HG03066 (cell line): ENCODE results near the gene RASL11B.

Experiments
- ATAC-seq: cut with Tn5 transposase; IDR thresholded peaks from one replicate; pipeline ENCODE4 v1.9.1; 2021; ENCODE audit warnings: low read depth; ENCODE audit not compliant: unreplicated experiment

The RASL11B gene

DNA sequence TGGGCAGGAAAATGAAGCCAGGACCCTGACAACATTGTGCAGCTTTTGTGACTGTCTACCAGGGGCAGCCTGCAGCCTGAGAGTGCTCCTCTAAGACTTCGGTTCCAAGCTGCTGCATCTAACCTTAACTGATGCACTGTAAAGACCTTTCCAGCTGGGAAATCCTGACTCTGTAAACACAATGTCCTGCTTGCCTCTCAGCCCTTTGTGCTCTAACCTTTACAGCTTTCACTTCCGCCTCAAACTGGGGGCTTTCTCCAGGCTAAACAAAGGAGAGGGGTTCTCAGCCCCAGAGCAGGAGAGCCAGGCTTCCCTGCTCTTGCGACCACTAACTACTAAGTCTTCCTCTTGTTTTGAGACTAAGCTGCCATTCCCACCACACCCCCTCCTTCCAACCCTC is 19.3 kb upstream of the RASL11B start:
- ATAC-seq: no peak

GRCh38 chr4:52843351-52843750 is 18.8 kb upstream of the RASL11B start:
- no peak for ATAC-seq

- ATAC-seq: no peak
These were observed 18.2 kb upstream of the RASL11B start for GRCh38 chr4:52843958-52844357.

DNA sequence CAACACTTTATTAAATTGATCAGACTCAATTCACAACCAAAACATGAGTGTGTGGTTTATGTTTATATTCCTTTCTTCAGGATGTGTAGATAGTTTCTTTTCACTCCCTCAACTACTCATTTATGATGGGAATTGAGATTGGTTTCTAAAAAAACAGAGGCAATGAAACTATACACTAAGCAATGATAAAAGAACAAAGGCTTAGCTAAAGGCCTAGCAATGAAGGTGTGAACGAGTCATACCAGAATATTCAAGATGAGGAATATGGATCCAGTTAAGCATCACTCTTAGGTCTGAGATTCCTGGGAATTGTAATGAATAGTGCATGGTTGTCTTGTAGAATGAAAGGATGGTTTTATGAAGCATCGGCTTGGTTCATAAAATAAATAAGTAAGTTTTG is 17.5 kb upstream of the RASL11B start:
- ATAC-seq: no peak

- ATAC-seq: no peak
These were observed 15.6 kb upstream of the RASL11B start for GRCh38 chr4:52846502-52846901.

DNA sequence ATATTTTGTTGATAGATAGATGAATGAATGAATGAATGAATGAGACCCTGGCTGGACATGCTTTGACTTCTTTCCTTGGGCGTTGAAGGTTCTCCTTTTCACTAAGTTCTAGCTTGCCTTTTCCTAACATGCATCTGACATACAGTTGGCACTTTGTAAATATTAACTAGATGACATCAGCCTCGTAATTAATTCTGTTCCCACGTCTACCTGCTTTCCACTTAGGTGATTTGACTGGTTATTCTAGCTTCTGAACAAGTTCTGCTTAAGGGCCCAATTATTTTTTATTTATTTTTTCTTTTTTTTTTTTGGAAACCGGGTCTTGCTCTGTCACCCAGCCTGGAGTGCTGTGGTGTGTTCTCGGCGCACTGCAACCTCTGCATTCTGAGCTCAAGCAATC is 13.9 kb upstream of the RASL11B start:
- ATAC-seq: no peak

DNA sequence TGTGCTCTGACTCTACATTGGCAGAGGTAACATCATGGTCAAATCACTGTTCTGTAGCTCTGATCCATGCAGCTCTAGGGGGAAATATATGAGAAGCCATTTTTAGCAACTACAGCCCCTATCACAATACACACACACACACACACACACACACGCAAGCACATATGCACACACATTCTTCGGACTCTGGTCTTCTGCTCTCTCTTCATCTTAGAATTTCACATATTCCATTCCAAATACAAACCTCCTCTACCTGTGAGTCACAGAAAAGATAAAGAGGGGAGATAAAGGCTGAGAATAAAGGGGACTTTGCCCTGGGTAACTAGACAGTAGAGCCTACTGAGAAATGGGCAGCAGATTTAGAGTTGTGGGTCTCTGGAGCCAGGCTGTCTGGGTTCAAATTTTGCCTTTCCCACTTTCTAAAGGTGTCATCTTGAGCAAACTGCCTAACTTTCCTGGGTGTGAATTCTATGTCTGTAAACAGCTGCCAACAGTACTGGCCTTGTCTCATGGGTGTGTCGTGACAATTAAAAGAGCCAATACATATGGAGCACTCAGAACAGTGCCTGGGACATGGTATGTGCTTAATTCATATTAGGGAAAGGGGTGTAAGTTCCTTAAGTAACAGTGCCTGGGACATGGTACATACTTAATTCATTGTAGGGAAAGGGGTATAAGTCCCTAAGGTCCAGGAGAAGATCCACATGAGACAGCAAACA is 11.6 kb upstream of the RASL11B start:
- no peak for ATAC-seq

- ATAC-seq: no peak
These were observed 10.1 kb upstream of the RASL11B start for GRCh38 chr4:52852041-52852440.

GRCh38 chr4:52852711-52853110 is 9.4 kb upstream of the RASL11B start:
- no peak for ATAC-seq

DNA sequence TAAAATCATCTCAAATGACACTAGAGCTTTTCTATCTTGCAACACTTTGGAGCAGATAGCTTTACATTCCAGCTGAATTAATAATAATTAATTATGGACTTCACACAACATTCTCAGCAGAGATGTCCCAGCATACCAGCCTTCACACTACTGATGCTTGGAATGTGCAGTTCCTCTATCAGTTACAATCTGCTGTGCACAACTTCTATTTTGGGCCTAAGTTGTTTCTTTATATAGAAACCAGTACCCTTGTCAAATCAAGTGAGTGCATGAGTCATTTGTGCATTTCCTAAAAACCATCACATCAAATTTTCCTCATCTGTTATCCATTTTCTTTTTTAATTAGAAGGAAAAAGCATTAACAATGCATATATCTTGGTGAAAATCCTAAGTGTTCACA is 8.8 kb upstream of the RASL11B start:
- no peak for ATAC-seq

DNA sequence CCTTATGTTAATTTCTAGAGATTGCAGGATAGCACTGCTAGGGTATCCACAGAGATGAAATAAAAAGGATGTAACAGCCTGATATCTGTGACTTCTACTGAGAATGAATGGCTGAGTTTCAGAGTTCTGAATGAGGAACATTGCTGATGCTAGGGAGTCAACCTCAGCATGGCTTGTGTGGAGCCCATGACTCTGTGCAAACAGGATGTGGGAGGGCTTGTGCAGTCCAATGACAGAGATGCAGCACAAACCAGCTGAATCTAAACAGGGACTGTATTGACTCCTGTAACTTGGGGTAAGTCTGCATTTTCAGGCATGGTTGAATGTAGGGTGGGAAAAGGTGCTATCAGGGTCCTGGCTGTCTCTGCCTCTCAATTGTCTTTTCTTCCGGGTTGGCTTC is 5.3 kb upstream of the RASL11B start:
- ATAC-seq: no peak

- ATAC-seq: no peak
These were observed 1.8 kb upstream of the RASL11B start for GRCh38 chr4:52860361-52860760.

DNA sequence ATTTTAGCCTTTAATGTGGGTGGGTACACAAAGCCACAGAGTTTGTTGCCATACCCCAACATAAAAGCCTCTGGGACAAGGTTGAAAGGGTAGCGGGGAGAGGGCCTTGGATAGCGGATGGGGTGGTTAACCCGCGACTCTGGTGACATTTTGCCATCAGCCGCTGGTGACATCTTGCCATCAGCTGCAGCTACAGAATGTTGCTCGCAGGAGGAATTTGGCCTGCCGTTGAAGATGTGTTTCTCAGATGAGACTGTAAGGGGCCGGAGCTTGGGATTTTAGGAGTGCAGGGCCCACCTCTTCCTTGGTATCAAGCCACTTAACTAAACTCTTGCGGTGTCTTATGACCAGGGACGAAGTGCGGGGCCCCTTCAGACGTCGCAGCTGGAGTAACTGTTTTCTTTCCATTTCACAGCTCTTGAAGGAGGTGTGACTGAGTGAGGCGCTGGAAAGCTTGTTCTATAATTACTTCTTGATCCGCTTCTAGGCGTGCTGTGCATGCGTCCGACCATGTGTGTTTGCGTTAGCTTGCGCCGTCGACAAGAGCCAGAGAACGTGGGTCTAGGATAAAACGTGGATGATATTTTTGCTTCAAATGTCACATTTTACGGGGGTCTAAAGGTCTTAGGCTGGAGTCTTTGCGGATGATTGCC is 820 bp upstream of the RASL11B start:
- no peak for ATAC-seq

- ATAC-seq: no peak
These were observed 583 bp downstream of the RASL11B start for GRCh38 chr4:52862639-52863161.

GRCh38 chr4:52863324-52863723 is 1.2 kb downstream of the RASL11B start:
- ATAC-seq: no peak

DNA sequence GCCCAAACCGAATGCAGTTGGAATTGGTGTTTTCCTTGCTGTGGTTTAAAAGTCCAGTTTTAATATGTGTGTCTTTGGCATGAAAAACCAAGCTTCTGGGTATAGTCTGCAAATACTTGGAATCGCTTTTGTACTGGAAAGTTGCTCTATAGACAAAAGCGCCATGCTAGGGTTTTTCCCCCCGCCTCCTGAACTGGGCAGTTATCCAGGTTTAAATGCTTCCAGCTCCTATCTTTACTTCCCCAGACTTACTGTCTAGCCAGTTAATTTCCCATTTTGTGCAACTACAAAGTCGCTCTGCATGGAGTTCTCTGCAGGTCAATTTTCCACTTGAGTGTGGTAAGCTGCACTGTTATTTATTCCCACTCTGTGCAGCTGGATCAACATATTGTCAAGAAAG is 2.7 kb downstream of the RASL11B start:
- ATAC-seq: no peak

DNA sequence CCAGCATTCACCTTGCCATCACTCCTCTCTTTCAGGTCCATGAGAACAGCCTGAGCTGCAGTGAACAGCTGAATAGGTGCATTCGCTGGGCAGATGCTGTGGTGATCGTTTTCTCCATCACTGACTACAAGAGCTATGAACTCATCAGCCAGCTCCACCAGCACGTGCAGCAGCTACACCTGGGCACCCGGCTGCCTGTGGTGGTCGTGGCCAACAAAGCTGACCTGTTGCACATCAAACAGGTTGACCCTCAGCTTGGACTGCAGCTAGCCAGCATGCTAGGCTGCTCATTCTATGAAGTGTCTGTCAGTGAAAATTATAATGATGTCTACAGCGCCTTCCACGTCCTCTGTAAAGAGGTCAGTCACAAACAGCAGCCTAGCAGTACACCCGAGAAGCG is 3.2 kb downstream of the RASL11B start:
- no peak for ATAC-seq

- ATAC-seq: no peak
These were observed 4.6 kb downstream of the RASL11B start for GRCh38 chr4:52866734-52867133.

- no peak for ATAC-seq
These were observed 5.0 kb downstream of the RASL11B start for GRCh38 chr4:52867163-52867562.

DNA sequence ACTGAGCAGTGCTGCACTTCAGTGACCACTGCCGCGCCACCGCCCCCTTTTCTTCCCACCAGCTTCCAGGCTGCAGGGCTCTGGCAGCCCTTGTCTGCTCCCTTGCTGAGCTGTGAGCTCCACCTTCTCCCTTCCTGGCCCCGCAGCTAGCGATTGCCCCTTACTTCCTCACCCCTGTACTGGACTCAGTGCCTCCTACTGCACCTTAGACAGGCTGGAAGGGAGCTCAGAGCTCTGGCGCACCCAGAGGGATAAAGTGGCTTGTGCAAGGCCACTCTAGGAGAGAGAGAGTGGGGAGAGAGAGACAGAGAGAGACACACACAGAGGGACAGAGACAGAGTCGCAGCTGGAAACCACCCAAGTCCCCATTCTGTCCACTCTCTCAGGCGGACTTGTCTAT is 6.0 kb downstream of the RASL11B start:
- ATAC-seq: no peak

DNA sequence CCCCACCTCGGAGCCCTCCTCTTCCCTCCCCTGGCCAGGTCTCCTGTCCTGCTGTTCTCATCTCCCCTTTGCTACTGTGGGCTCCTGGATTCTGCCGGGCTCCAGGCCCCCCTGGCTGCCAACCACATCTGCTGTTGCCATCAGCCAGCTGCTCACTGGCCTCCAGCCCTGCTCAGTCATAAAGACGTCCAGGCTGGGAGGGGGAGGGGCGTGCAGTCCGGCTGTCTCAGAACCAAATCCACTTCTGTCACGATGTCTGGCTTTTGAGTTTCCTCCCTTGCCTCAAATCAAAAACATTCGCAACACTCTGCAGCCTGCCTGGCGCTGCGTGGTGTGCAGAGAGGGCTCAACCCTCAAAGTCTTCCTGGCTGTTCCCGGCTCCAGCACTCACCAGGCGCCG is 7.1 kb downstream of the RASL11B start:
- ATAC-seq: no peak

DNA sequence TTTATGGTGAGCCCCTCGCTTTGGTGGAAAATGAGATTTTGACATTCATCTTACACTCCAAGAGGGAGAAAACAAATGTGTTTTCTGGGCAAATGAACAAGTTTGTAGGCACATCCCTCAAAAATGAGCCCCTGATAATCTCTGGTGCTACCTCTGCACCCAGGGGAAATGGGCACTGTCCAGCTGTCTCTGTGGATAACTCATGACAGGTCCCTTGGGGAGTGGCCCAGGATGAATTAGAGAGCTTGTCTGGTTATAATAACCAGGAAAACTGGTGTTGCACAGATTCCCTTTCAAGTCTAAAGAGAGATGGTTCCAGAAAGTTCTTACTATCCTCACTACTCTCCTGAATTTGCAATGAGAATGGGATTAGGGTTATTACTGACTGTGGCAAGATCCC is 7.5 kb downstream of the RASL11B start:
- no peak for ATAC-seq
